Measurements from ENCODE around the gene INAVA. TPM values are rescaled to one million over a fixed set of nuclear protein-coding genes. Genes with fewer than 3 reads are reported as not detected.

The INAVA gene
- total RNA-seq, 4 donors from 2014 or later, result not detected

GRCh38 chr1:200923601-200924000, 28.9 kb downstream of the INAVA start:
- TF ChIP-seq CTCF (IDR thresholded peaks at IDR 0.05; ENCODE audit: low read depth), result no peak

GRCh38 chr1:200925831-200926230, 31.1 kb downstream of the INAVA start:
- no peak for TF ChIP-seq CTCF (IDR thresholded peaks at IDR 0.05; ENCODE audit: low read depth)

- TF ChIP-seq CTCF (IDR thresholded peaks at IDR 0.05; ENCODE audit: low read depth), result no peak
These were observed 35.0 kb downstream of the INAVA start for GRCh38 chr1:200929530-200930278.

- no peak for TF ChIP-seq CTCF (IDR thresholded peaks at IDR 0.05; ENCODE audit: low read depth)
These were observed 37.1 kb downstream of the INAVA start for GRCh38 chr1:200931776-200932175.

GRCh38 chr1:200934676-200935245, 40.1 kb downstream of the INAVA start:
- no peak for TF ChIP-seq CTCF (IDR thresholded peaks at IDR 0.05; ENCODE audit: low read depth)

- TF ChIP-seq CTCF (IDR thresholded peaks at IDR 0.05; ENCODE audit: low read depth), result no peak
These were observed 44.3 kb downstream of the INAVA start for GRCh38 chr1:200938955-200939354.

GRCh38 chr1:200945111-200945510, 50.4 kb downstream of the INAVA start:
- TF ChIP-seq CTCF (IDR thresholded peaks at IDR 0.05; ENCODE audit: low read depth), result no peak

Data from subcutaneous adipose tissue (tissue), 4 donors.